GM10847 (cell line): ENCODE results near the gene PIP4K2B.

Source experiments
- POLR2A ChIP-seq: IDR thresholded peaks from 2 replicates; pipeline ENCODE4 v1.6.1; 2011; ENCODE audit not compliant: insufficient read length; ENCODE audit errors: extremely low read depth

PIP4K2B gene

GRCh38 chr17:38739305-38739704, 60.1 kb downstream of the PIP4K2B start:
- TF ChIP-seq POLR2A, result no peak

- no peak for TF ChIP-seq POLR2A
Observed at GRCh38 chr17:38738686-38739085, 60.7 kb downstream of the PIP4K2B start.

- no peak for TF ChIP-seq POLR2A
Observed at GRCh38 chr17:38738007-38738662, 61.2 kb downstream of the PIP4K2B start.

GRCh38 chr17:38735161-38735997, 64.0 kb downstream of the PIP4K2B start:
- no peak for TF ChIP-seq POLR2A

GRCh38 chr17:38733982-38734973, 65.1 kb downstream of the PIP4K2B start:
- no peak for TF ChIP-seq POLR2A

- no peak for TF ChIP-seq POLR2A
Observed at GRCh38 chr17:38733282-38733981, 65.9 kb downstream of the PIP4K2B start.

- TF ChIP-seq POLR2A, result no peak
Observed at GRCh38 chr17:38732376-38733281, 66.7 kb downstream of the PIP4K2B start.

- no peak for TF ChIP-seq POLR2A
Observed at GRCh38 chr17:38731526-38732294, 67.6 kb downstream of the PIP4K2B start.

GRCh38 chr17:38730526-38731379, 68.6 kb downstream of the PIP4K2B start:
- no peak for TF ChIP-seq POLR2A

- TF ChIP-seq POLR2A, result peak; percentile 14
Observed at GRCh38 chr17:38729886-38730525, 69.3 kb downstream of the PIP4K2B start, which contains the start of gene CISD3. Gene CISD3 (plus strand): TSS chr17:38730341. CDS start chr17:38730359, 18 bp downstream.

- TF ChIP-seq POLR2A, result no peak
Observed at GRCh38 chr17:38729368-38729885, 69.9 kb downstream of the PIP4K2B start.
